Activated naive CD4-positive, alpha-beta T cell treated with anti-CD3 and anti-CD28 coated beads for 36 hours (primary cell): Measurements from ENCODE around the gene DCAF7. TPM values are rescaled to one million over a fixed set of nuclear protein-coding genes. Genes with fewer than 3 reads are reported as not detected.

Experiments used
- CTCF ChIA-PET: fragments of 350-600 bp; sonication (Branson Sonifier 250); formaldehyde crosslinking; loops from one replicate; lab custom pipeline; 2021; ENCODE audit warnings: antibody characterized with exemption; lab: Charles Lee
- DNase-seq: peaks from one replicate; pipeline ENCODE4 v3.0.0-alpha.2; 2020
- H3K27ac Mint-ChIP-seq: one replicate; pipeline ENCODE4 v1.8.0; 2021; ENCODE audit warnings: mild to moderate bottlenecking, mixed read lengths
- H3K27me3 Mint-ChIP-seq: one replicate; pipeline ENCODE4 v1.8.0; 2021; ENCODE audit warnings: low read depth, mixed read lengths
- H3K36me3 Mint-ChIP-seq: one replicate; pipeline ENCODE4 v1.8.0; 2021; ENCODE audit warnings: low read depth, mixed read lengths
- H3K4me1 Mint-ChIP-seq: one replicate; pipeline ENCODE4 v1.8.0; 2021; ENCODE audit warnings: low read depth, mixed read lengths
- H3K4me3 Mint-ChIP-seq: one replicate; pipeline ENCODE4 v1.8.0; 2021; ENCODE audit warnings: mild to moderate bottlenecking, moderate library complexity, mixed read lengths
- H3K9me3 Mint-ChIP-seq: one replicate; pipeline ENCODE4 v1.8.0; 2021; ENCODE audit warnings: mixed read lengths
- intact Hi-C: fragments of 100-400 bp; cut with micrococcal nuclease; formaldehyde crosslinking; loops from one replicate; pipeline ENCODE4 v1.15.1; 2023
- total RNA-seq, 2 experiments: library from RNA; stranded (reverse); gene quantifications; one replicate each; pipeline ENCODE4 v1.2.3, GENCODE V29; 2021

Gene DCAF7
- total RNA-seq, 2 experiments from 2014 or later: 102 to 103 TPM

DNA sequence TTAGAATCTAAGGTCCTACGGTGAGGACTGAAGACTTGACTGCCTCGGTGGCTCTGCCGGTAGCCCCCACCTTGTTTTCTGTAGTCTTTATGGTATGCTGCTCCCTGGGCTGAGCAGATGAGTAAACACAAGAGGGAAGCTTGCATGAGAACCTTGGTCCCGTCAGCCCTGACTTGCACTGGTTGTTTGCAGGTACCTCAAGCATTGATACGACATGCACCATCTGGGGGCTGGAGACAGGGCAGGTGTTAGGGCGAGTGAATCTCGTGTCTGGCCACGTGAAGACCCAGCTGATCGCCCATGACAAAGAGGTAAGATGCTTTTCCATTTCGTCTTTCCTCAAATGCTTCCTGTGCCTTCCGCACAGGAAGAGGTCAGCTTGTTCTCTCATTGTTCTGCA is 29.4 kb downstream of the DCAF7 start:
- H3K27ac Mint-ChIP-seq: no peak overlapping the region
- DNase-seq: no peak
- no peaks in the 10 kb centered on the region for H3K27me3 Mint-ChIP-seq
- peaks cover 21% of the 10 kb centered on the region for H3K36me3 Mint-ChIP-seq
- H3K9me3 Mint-ChIP-seq: no peaks in the 10 kb centered on the region
- peaks cover 5% of the 10 kb centered on the region for H3K4me1 Mint-ChIP-seq
- CTCF ChIA-PET: interaction anchor here (1.2 kb wide), 1 partner anchor 101 kb away, joined by 3 read pairs; no protein-coding TSS in a partner anchor
- no peak overlapping the region for H3K4me3 Mint-ChIP-seq
- intact Hi-C loops: no loop called here

DNA sequence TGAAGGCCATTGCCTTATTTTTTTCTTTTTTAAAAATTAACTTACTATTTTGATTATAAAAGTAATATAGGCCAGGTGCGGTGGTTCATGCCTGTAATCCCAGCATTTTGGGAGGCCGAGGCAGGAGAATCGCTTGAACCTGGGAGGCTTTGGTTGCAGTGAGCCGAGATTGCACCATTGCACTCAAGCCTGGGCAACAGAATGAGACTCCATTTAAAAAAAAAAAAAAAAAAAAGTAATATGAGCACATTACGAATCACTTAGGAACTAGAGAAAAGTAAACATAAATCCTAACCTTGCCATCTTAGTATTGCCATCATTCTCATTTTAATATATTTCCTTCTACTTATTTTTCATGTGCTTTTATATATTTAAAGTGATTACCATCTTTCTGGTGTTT is 37.5 kb downstream of the DCAF7 start:
- intact Hi-C loops: no loop called here
- no peak overlapping the region for H3K27ac Mint-ChIP-seq

DNA sequence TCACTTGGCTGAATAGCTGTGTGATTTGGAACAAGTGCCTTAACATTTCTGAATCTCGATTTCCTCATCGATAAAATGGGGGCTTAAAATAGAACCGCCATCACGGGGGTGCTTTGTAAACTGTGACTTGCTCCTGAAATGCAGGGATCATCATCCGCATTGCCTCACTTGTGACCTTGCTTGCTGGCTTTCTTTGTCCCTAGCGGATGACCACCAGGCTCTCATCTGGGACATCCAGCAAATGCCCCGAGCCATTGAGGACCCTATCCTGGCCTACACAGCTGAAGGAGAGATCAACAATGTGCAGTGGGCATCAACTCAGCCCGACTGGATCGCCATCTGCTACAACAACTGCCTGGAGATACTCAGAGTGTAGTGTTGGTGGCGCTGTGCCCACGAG is 38.5 kb downstream of the DCAF7 start:
- no peak for DNase-seq
- no peaks in the 10 kb centered on the region for H3K27me3 Mint-ChIP-seq
- H3K27ac Mint-ChIP-seq: no peak overlapping the region
- H3K4me3 Mint-ChIP-seq: no peak overlapping the region
- H3K9me3 Mint-ChIP-seq: no peaks in the 10 kb centered on the region
- H3K4me1 Mint-ChIP-seq: peaks cover 12% of the 10 kb centered on the region
- CTCF ChIA-PET: no interaction called here
- intact Hi-C loops: no loop called here
- H3K36me3 Mint-ChIP-seq: peaks cover 29% of the 10 kb centered on the region

More for the DNA sequence above, 37.5 kb downstream of the DCAF7 start:
- H3K4me3 Mint-ChIP-seq: no peak overlapping the region
- H3K27me3 Mint-ChIP-seq: no peaks in the 10 kb centered on the region
- DNase-seq: no peak
- H3K9me3 Mint-ChIP-seq: no peaks in the 10 kb centered on the region
- peaks cover 14% of the 10 kb centered on the region for H3K4me1 Mint-ChIP-seq
- CTCF ChIA-PET: interaction anchor here (0.6 kb wide), 1 partner anchor 238 kb away, joined by 3 read pairs; no protein-coding TSS in a partner anchor
- peaks cover 36% of the 10 kb centered on the region for H3K36me3 Mint-ChIP-seq

DNA sequence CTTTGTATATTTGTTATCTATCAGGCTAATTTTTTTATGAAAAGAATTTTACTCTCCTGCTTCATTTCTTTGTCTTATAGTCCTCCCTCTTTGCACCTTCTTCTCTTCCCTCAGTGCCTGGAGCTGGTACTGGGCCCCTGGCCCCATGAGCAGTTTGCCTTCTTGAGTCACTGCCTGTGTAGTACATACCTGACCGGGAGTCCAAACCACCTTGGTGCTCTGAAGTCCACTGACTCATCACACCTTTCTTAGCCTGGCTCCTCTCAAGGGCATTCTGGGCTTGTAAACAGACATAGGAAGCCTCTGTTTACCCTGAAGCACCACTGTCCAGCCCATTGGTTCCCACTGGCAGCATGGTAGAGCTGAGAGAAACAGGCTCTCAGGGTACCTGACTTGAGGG is 39.4 kb downstream of the DCAF7 start:
- Mint-ChIP-seq H3K27ac (no peak overlapping the region), H3K36me3 (peaks cover 25% of the 10 kb centered on the region)

DNA sequence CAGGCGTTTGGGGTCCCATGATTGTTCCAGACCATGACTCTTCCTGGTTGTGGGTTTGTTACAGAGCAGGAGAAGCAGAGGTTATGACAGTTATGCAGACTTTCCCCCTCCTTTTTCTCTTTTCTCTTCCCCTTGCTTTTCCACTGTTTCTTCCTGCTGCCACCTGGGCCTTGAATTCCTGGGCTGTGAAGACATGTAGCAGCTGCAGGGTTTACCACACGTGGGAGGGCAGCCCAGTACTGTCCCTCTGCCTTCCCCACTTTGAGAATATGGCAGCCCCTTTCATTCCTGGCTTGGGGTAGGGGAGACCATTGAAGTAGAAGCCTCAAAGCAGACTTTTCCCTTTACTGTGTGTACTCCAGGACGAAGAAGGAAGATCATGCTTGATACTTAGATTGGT is 42.5 kb downstream of the DCAF7 start:
- Mint-ChIP-seq H3K27ac (peak overlapping the region; percentile 57), H3K4me3 (no peak overlapping the region), H3K36me3 (peaks cover 17% of the 10 kb centered on the region), H3K27me3 (no peaks in the 10 kb centered on the region), H3K9me3 (no peaks in the 10 kb centered on the region), H3K4me1 (peaks cover 6% of the 10 kb centered on the region)
- no peak for DNase-seq
- CTCF ChIA-PET: interaction anchor here (0.8 to 1.8 kb wide), 3 partner anchors 19 to 29 kb away, joined by 3 to 6 read pairs (median 3); partner anchors contain the start of gene MAP3K3
- intact Hi-C loops: no loop called here

More for the DNA sequence above, 39.4 kb downstream of the DCAF7 start:
- CTCF ChIA-PET: no interaction called here
- Mint-ChIP-seq H3K9me3 (no peaks in the 10 kb centered on the region), H3K4me3 (no peak overlapping the region), H3K4me1 (peaks cover 11% of the 10 kb centered on the region), H3K27me3 (no peaks in the 10 kb centered on the region)
- intact Hi-C loops: no loop called here
- DNase-seq: no peak

DNA sequence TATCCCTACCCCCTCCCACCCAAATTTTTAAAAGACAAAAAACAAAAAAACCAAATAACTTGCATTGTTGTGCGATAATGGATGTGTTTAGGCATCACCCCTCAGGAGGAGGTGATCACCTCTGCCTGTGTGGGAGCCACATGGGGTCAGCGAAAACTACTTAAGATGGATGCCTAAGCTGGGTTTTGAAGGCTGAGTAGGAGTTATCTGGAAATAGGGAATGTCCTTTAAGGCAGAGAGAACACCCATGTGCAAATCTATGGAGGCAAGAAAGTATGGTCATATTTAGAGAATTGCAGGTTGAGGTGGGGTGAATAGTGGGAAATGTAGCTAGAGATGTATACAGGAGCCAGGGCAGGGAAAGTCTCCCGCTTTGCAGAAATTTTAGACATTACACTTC is 44.9 kb downstream of the DCAF7 start:
- Mint-ChIP-seq H3K9me3 (no peaks in the 10 kb centered on the region), H3K36me3 (peaks cover 9% of the 10 kb centered on the region), H3K27me3 (no peaks in the 10 kb centered on the region), H3K4me3 (no peak overlapping the region), H3K27ac (no peak overlapping the region), H3K4me1 (peaks cover 13% of the 10 kb centered on the region)
- CTCF ChIA-PET: no interaction called here
- intact Hi-C loops: no loop called here
- DNase-seq: no peak

DNA sequence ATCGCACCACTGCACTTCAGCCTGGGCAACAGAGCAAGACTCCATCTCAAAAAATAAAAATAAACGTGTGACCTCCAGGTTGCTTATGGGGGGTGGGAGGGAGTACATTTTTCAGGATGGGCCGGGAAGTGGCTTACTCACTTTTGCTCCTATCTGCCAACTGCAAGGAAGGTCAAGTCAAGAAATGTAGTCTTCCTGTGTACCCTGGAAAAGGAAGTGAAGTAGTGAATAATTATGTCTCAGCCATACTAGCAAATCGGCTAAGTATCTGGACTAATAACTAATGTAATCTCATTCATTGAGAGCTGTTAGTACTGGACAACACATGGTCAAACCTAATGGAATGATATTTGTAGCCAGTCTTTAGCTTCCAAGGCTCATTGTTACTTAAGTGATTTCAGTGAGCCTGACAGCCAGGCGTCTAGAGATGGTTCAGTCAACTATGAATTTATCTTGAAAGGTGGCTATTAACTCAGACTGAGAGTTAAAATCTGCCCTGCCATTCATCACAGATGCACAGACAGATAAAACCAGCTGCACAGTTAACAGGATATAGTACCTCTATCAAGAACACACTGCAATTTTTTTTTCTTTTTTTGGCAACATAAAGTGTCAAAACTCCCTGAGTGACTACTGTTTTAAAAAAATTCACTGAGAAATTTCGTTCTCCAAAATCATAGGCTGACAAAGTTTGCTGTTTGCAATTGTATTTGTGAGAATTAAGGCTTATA is 46.7 kb downstream of the DCAF7 start:
- CTCF ChIA-PET: interaction anchor here (1.0 kb wide), 1 partner anchor 15 kb away, joined by 3 read pairs; no protein-coding TSS in a partner anchor
- Mint-ChIP-seq H3K4me3 (no peak overlapping the region), H3K9me3 (no peaks in the 10 kb centered on the region), H3K36me3 (no peaks in the 10 kb centered on the region), H3K27me3 (no peaks in the 10 kb centered on the region), H3K27ac (peak overlapping the region; percentile 54), H3K4me1 (peaks cover 24% of the 10 kb centered on the region)
- intact Hi-C loops: no loop called here
- no peak for DNase-seq

DNA sequence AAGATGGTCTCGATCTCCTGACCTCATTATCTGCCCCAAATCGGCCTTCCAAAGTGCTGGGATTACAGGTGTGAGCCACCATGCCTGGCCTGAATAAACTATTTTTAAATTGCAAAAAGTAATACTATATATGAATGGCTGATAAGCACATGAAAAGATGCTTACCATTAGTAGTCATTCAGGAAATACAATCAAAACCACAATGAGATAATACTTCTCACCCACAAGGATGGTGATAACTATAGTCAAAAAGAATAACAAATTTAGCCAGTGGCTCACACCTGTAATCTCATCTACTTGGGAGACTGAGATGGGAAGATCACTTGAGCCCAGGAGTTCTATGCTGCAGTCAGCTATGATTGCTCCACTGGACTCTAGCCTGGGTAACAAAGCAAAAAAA is 48.0 kb downstream of the DCAF7 start:
- no peaks in the 10 kb centered on the region for H3K27me3 Mint-ChIP-seq
- H3K4me3 Mint-ChIP-seq: no peak overlapping the region
- peaks cover 1% of the 10 kb centered on the region for H3K36me3 Mint-ChIP-seq
- H3K27ac Mint-ChIP-seq: no peak overlapping the region
- CTCF ChIA-PET: no interaction called here
- peaks cover 27% of the 10 kb centered on the region for H3K4me1 Mint-ChIP-seq
- H3K9me3 Mint-ChIP-seq: no peaks in the 10 kb centered on the region
- intact Hi-C loops: no loop called here
- DNase-seq: no peak

DNA sequence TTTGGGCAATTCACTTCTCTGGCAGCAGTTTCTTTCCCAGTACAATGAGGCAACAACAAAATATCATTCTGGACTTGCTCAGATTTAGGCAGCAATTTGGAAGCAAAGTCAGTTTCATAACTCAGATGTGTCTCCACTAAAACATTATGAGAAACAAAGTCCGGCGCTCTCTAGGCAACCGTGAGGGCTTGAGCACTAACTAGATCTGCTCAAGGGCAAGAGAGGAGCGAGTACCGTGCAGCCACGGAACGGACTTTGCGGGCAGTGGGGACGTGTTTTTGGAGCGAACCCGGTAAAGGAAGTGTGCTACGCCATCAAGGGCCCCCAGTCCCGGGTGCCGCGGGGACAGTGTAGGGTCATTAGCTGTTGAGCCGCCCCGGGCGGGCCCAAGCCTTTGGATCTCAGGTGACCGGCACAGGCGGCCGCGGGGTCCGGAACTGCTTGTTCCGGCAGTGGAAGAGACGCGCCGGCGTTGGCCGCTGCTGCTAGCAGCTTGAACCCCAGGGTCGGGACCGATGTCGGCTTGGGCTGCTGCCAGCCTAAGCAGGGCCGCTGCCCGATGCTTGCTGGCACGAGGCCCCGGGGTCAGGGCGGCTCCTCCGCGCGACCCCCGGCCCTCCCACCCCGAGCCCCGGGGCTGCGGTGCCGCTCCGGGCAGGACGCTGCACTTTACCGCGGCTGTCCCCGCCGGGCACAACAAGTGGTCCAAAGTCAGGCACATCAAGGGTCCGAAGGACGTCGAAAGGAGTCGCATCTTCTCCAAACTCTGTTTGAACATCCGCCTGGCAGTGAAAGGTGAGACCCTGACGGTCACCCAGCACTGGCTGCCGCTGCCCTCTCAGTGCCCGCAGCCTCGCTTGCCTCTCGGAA is 50.5 kb downstream of the DCAF7 start, which contains the start of gene TACO1:
Gene TACO1, plus strand, starts transcription at position 327 of the 870 bp plus-strand sequence. Its CDS starts 189 bp downstream, at position 516.
- intact Hi-C loops: loop anchor here (1.0 kb wide), 2 partner anchors 21 to 51 kb away; partner anchors contain the start of genes DCAF7 and MAP3K3
- H3K9me3 Mint-ChIP-seq: no peaks in the 10 kb centered on the region

DNA sequence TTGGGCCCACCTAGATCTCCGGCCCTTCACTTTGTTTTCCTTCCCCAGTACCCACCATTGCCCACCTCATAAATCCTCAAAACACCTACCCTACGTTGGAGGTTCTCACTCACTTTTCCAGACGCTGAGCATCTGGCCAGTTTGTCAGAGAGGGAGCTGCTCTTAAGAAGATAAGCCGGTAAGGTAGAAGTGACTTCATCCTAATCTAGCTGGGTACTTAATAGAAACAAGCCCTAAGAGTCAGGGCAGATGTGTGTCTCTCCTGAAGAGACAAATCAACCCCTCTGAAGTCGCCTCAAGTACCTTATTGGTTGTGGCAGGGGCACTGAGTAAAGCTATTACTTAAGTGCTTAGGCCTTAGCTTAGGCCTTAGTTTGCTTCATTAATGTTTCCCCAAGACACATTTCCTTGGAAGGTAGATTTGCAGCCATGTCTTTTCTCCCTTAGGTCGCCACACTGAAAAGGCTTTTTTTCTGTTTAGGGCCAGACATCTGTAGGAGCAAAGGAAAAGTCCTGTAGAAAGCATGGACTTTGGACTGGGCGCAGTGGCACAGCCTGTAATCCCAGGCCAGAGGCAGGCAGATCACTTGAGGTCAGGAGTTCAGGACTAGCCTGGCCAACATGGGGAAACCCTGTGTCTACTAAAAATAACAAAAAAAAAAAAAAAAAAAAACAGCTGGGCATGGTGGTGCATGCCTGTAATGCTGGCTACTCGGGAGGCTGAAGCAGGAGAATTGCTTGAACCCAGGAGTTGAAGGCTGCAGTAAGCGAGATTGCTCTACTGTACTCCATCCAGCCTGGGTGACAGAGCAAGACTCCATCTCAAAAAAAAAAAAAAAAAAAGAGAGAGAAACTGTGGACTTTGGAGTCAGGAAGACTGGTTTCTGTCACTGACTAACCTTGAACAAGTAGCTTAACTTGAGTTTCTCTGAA is 51.4 kb downstream of the DCAF7 start:
- intact Hi-C loops: no loop called here

More for the DNA sequence above, 50.5 kb downstream of the DCAF7 start, which contains the start of gene TACO1:
- Mint-ChIP-seq H3K4me3 (peak within 1 kb of the TSS; percentile 97), H3K36me3 (peaks cover 7% of the 10 kb centered on the region), H3K27me3 (no peaks in the 10 kb centered on the region), H3K27ac (peak within 1 kb of the TSS; percentile 84), H3K4me1 (peaks cover 29% of the 10 kb centered on the region)
- DNase-seq: peak; percentile 88
- CTCF ChIA-PET: interaction anchor here (1.3 to 3.1 kb wide), 3 partner anchors 11 to 194 kb away, joined by 3 to 22 read pairs (median 8); no protein-coding TSS in a partner anchor

DNA sequence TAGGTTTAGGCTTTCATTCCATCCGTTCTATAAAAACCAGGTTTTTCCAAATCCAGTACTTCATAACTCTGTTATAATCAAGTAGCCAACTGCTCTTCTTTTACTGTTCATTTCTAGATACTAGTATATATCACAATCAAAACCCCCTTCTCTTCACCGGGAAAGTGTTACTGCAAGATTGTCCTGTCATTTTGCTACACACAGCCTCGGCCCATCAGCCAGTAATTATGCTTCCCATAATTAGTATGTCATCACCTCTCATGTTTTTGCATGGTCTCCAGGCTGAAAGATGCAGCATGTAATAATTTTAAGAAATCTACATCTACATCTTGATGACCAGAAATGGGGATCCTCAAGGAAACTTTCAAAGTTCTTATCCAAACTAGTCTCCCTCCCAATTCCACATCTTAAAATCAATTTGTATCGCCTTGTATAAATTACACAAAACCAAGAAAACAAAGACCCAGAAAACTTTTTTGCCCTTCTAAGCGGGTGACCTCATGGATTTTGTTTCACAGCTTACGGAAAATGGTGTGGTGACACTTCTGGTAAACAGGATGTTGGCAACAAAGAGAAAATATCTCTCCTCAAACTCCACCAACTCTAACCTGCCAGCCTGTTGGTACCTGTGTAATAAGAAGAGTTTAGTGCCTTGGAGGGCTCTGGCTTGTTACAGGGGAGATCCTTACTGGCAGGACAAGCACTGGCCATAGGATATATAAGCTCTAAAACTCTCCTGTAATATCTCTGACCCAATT is 59.7 kb downstream of the DCAF7 start:
- peaks cover 24% of the 10 kb centered on the region for H3K36me3 Mint-ChIP-seq

More for the DNA sequence above, 51.4 kb downstream of the DCAF7 start:
- CTCF ChIA-PET: interaction anchor here (1.0 to 3.1 kb wide), 4 partner anchors 10 to 195 kb away, joined by 3 to 22 read pairs (median 6); partner anchors contain the start of gene MAP3K3
- Mint-ChIP-seq H3K27me3 (no peaks in the 10 kb centered on the region), H3K4me3 (peak overlapping the region; percentile 97), H3K4me1 (peaks cover 29% of the 10 kb centered on the region), H3K27ac (peak overlapping the region; percentile 84), H3K9me3 (no peaks in the 10 kb centered on the region), H3K36me3 (peaks cover 9% of the 10 kb centered on the region)
- no peak for DNase-seq

More for the DNA sequence above, 59.7 kb downstream of the DCAF7 start:
- CTCF ChIA-PET: interaction anchor here (0.9 to 4.1 kb wide), 7 partner anchors 9 to 184 kb away, joined by 3 to 99 read pairs (median 9); partner anchors contain the start of genes DCAF7 and TACO1
- Mint-ChIP-seq H3K4me1 (peaks cover 28% of the 10 kb centered on the region), H3K27ac (peak overlapping the region; percentile 97), H3K4me3 (peak overlapping the region; percentile 32), H3K9me3 (no peaks in the 10 kb centered on the region), H3K27me3 (no peaks in the 10 kb centered on the region)
- intact Hi-C loops: no loop called here
- DNase-seq: peak; percentile 50
